OCI-M1 (cell line): ENCODE measurements around the gene WNT5B.
A peak's percentile ranks its signal among the peaks of the same experiment; 100 is the strongest.

Source experiments
- DNase-seq: peaks from one replicate; lab custom pipeline; 2025; lab: John Stamatoyannopoulos, UW

Gene WNT5B

DNA sequence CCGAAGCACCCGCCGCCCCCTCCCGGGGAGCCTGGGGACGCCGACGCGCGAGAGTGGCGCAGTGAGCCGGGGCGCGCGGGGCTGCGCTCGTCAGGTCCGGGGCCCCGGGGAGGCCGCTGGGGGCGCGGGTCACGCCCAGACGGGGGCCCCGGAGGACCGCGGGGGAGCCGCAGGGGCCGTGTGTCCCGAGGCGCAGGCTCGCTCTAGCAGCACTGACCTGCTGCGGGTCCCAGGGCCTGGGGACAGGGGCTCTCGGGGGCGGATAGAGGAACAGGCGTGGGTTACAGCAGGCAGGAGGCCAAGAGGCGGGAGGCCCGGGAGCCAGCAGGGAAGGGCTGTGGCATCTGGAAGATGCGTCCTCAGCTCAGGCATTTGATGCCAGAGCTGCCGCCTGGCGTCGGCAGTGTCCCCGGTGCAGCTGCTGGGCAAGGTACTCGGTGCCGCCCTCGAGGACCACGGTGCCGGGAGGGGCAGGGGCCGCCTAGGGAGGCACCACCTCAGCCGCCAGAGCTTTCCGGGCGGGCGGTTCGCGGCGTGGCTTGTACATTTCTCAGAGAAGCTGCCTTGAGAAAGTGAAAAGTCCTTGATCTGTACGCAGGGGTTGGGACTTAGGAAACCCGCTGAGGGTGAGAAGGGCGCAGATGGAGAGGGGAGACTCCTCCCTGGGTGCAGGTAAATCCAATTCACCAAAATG, 1.2 kb downstream of the WNT5B start:
- no peak for DNase-seq

DNA sequence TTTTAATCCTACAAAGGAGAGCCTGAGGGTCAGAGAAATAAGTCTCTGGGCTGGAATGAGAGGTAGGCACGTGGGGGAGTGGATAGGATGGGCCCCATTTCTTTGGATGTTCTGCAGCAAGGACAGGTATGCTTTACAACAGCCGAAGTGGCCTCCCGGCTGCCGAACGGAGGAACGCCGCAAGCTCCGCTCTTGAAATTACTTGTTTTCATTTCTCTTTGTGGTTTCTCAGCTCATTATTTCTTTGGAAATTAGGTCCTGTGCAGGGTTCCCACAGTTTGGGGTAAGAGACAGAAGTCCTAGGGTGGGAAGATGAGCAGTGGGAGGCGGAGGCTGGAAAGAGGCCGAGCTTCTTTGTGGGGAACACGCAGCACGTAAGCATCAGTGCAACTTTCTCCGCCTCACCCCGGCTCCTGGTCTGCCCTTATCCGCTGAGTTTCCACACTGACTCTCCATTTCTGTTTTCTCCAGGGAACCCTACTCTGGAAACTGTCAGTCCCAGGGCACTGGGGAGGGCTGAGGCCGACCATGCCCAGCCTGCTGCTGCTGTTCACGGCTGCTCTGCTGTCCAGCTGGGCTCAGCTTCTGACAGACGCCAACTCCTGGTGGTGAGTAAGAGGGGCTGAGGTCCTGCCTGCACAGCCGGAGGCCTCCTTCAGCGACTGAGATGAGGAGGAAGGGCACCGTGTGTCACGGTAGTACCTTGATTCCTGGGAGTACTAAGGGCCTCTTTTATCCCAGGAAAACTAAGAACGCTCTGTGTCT, 2.0 kb downstream of the WNT5B start:
- DNase-seq, result no peak

DNA sequence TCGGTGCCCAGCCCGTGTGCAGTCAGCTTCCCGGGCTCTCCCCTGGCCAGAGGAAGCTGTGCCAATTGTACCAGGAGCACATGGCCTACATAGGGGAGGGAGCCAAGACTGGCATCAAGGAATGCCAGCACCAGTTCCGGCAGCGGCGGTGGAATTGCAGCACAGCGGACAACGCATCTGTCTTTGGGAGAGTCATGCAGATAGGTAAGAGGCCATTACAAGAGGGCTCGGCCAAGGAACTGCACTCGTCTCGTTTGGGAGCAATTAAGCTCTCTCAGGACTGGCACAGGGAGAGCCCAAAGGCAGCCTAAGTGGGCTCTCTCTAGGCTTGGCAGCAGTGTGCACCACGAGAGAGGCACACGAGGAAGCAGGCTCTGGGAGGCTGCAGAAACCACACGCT, 3.7 kb downstream of the WNT5B start:
- no peak for DNase-seq

DNA sequence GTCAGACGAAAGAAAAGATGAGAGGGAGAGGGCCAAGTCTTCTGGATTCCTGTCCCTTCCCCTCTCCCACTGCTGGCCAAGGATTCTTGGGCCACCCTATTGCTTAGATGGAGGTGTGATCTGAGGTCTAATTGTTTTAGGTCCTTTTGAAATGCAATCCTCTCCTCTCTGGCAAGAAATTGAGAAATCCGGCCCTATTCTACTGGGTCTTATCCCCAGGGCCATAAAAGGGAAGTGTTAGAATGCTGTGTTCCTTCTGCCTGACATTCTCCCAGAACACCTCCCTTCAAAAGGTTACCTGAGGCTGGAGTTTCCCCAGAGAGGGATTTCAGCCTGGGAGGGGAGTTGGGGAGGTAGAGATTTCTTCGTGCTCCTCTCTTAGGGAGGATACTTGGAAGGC, 4.4 kb downstream of the WNT5B start:
- no peak for DNase-seq

DNA sequence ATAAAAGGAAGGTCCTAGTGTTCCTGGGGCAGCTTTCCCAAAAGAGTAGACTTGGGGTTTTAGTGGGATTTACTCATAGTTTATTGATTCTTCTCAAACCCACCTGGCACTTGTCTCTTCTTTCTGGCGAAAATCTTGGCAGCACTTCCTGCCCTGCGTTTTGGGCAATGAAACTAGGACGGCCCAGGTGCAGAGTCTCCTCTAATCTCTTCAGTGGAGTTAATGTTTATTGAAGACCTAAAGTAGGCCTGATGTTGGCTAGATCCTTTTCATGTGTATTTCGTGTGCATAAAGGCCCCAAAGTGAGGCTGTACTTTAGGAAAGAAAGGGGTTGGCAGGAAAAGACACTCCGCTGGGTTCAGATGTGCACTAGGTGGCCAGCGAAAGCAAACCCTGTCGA, 5.1 kb downstream of the WNT5B start:
- DNase-seq, result no peak

DNA sequence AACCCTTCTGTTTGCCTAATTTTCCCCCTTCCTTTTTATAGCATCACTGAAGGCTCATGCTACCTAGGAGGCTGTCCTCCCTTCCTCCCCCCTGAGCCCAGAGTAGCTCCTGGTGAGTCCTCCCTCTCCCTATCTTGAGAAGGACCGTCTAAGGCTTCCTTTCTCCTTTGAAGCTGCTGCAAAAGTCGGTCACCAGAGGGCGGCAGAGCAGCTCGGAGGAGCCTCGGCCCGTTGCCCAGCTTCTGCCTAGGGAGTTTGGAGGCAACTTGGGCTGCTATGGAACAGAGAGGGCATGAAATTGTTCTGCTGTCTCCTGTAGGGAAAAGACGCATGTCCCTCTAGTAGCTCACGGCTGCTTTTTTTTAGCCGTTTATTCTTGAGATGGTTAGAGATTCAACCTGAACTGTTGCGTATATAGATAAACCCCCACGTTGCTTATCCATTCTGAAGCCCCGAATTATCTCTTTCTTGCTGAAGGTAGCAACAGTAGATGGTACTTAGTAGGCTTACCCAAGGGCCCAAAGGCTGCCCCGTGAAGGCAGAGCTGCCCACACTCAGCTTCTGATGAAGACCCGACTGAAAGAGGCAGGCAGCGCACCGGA, 5.7 kb downstream of the WNT5B start:
- peak; percentile 72 for DNase-seq

DNA sequence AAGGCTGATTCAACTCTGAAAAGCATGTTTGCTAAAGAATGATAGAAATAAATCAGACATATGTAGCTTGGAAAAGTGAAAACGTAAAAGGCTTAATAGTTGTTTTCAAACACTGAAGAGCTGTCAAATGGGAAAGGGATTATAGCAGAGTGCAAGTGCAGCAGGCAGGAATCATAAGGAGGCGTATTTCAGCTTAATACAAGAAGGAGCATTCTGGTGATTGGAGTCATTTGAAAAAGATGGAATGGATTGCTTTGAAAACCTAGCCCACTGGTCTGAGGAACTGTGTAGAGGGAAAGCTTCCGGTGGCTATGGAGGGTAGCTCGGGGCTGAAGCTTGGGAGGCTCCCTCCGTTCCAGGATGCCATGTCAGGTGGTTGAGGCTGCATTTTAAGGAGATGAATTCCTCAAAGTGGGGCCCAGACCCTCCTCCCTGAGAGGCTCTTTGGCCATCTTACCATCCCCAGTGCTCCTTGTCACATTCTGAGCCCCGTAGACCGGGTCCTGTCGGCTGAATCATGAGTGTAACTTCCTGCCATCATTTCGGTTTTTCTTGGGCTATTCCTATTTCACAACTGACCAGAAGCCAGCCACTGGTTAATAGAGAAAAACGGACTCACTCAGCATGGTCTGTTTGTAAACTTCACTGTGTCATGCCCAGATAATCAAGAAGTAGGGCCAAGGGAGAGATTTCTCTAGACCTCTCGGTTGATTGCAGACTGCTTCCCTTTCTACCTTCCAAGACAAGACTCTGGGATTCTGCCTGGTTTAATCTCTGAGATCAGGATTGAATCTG, 6.5 kb downstream of the WNT5B start:
- no peak for DNase-seq

DNA sequence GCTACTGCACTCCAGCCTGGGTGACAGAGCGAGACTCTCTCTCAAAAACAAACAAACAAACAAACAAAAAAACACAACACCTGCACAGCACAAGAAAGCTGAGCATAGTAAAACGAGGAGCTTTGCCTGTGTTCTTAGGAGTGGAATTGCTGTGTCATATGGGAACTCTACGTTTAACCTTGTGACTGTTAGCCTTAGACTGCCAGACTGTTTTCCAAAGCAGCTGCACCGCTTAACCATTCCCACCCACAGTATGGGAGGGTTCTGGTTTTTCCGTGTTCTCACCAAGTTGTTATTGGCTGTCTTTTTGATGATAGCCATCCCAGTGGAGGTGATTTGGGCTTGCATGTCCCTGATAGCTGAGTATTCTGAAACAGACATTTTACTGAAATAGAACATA, 9.2 kb downstream of the WNT5B start:
- no peak for DNase-seq

DNA sequence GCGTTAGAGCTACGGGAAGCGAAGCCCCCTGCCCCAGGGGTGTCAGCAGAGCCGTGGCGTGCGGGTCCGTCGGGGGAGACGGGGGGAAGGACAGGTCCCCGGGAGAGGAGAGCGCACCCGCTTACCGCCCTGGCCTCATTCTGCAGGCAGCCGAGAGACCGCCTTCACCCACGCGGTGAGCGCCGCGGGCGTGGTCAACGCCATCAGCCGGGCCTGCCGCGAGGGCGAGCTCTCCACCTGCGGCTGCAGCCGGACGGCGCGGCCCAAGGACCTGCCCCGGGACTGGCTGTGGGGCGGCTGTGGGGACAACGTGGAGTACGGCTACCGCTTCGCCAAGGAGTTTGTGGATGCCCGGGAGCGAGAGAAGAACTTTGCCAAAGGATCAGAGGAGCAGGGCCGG, 10.5 kb downstream of the WNT5B start:
- DNase-seq, result no peak

DNA sequence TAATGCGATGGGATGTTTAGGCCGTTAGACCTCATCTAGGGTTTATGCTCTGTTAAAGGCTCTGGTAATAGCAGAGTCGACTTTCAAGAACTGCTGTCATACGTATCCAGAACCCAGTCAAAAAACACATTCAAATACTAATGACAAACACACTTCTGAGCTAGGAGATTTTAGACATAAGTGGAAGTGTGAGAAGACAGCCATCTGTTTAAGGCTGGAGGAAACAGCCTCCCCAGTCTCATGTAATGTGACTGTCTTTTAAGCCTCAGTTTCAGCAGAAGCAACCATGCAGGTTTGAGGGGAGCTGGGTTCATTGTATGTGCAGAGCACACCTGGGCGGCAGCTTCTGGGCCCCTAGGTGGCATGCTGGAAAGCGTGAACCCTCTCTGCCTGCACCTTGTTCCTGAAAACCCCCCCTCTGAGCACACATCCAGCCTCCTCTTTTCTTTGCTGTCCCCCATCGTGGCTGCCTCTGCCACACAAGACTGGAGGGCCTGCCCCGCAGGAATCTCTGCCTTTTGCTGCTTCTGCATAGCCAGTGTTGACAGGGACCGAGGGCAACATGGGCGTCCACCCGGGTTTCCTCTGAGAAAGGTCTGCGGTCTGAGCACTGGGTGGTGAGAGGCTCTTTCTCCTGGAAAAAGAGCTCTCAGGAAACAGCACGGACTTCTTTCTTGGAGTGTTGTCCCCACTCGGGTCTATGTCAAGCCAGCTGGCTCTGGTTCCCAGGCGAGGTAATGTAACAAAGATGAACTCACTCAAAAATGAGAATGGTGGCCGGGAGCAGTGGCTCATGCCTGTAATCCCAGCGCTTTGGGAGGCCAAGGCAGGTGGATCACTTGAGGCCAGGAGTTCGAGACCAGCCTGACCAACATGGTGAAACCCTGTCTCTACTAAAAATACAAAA, 11.6 kb downstream of the WNT5B start:
- DNase-seq, result no peak

DNA sequence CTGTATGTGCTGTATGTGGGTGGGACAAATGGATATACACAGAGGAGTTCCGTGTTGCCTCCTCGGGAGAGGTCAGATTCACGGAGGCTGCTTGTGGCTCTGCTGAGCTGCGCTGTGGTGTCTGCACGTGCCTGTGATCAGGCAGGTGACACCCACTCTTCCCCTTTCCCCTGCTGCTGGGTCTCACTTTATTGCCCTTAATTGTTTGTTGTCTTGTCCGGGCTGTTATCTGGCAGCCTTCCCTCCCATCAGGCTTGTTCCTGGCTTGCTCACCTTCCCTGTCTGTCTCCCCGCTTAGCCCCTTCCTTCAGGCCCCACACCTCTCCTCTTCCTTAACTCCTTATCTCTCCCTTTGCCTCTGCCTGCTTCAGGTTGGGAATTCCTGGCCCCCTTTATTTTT, 13.5 kb downstream of the WNT5B start:
- DNase-seq, result no peak

DNA sequence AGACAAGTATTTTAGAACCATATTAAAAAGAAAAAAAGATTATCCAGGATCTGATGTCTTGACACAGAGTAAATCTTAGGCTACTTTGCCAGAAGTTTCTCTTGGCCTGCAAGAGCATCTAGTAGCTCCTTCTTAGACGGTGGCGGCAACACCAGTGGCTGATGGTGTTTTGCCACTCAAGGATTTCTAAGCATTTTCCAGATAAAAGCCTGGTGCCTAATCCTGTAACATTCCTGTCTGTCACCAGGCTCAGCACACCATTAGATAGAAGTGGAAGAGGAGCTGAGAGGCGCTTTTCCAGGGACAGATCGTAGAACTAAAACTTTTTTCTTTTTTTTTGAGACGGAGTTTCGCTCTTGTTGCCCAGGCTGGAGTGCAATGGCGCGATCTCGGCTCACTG, 14.0 kb downstream of the WNT5B start:
- no peak for DNase-seq

DNA sequence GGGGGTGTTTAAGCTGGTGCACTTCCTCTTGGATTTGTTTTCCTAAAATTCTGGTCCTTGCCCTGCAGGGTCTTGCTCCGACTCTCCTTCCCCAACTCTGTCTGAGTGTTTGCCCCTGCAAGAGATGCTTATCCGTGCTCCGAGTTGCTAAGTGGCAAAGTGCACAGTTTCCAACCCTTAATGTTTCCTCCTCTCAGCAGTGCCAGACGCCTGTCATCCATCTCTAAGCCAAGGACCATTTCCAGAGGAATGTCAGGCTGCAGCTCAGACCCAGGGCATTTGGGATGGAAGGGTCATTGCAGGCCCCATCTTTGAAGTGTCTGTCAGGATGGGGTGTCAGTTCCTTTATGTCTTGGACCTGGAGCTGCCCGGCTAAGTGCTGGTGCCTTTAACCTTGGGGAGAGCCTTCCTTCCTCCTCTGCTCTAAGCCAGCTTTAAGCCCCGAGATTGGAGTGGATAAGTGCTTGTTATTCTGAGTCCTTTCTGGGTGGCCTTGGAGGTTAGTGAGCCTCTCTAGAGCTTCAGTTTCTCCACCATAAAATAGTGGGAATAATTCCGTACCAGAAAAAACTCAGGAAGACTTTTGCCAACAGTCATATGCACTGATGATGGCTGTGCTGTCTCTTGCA, 15.0 kb downstream of the WNT5B start:
- DNase-seq, result no peak

DNA sequence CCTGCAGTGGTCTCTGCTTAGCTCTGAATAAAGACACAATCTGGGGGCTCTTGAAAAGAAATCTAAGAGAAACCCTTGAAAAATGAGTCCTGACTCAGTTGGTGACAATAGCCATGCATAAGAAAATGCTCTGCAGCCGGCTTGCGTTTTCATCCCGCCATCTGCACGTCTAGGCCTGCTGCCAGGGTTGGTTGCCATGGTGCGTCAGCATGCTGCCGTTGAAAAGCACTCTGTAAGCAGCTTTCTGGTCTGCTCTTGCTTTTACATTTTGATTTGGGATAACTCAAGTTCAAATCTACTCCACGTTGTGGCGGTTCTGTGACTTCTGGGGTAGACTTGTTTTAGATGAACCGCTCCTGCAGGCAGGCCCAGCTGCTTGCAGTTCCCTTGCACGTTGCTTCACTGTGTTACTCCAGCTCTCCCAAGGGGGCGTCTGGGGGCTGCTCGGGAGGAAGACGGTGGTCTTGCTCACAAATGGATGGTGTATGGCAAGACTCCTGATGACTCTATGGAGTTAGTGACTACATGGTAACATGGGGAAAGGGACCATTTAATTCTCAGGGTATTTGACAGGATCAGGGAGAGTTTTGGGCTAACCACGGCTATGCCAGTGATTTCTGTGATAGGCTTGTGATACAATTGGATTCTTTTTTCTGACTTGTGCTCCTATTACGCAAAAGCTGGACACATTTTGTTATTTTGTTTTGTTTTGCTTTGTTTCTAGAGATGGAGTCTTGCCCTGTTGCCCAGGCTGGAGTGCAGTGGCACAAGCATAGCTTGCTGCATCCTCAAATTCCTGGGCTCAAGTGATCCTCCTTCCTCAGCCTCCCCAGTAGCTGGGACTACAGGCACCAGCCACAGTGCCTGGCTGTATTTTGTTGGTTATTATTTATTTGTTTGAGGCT, 15.8 kb downstream of the WNT5B start:
- DNase-seq, result no peak

DNA sequence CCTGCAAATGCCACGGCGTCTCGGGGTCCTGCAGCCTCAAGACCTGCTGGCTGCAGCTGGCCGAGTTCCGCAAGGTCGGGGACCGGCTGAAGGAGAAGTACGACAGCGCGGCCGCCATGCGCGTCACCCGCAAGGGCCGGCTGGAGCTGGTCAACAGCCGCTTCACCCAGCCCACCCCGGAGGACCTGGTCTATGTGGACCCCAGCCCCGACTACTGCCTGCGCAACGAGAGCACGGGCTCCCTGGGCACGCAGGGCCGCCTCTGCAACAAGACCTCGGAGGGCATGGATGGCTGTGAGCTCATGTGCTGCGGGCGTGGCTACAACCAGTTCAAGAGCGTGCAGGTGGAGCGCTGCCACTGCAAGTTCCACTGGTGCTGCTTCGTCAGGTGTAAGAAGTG, 16.8 kb downstream of the WNT5B start:
- no peak for DNase-seq

DNA sequence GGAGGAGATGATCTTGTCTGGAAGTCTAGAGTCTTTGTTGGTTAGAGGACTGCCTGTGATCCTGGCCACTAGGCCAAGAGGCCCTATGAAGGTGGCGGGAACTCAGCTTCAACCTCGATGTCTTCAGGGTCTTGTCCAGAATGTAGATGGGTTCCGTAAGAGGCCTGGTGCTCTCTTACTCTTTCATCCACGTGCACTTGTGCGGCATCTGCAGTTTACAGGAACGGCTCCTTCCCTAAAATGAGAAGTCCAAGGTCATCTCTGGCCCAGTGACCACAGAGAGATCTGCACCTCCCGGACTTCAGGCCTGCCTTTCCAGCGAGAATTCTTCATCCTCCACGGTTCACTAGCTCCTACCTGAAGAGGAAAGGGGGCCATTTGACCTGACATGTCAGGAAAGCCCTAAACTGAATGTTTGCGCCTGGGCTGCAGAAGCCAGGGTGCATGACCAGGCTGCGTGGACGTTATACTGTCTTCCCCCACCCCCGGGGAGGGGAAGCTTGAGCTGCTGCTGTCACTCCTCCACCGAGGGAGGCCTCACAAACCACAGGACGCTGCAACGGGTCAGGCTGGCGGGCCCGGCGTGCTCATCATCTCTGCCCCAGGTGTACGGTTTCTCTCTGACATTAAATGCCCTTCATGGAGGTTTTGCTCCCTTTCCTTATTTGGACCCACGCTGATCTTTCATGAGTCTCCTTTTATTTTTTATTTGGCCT, 17.7 kb downstream of the WNT5B start:
- no peak for DNase-seq

DNA sequence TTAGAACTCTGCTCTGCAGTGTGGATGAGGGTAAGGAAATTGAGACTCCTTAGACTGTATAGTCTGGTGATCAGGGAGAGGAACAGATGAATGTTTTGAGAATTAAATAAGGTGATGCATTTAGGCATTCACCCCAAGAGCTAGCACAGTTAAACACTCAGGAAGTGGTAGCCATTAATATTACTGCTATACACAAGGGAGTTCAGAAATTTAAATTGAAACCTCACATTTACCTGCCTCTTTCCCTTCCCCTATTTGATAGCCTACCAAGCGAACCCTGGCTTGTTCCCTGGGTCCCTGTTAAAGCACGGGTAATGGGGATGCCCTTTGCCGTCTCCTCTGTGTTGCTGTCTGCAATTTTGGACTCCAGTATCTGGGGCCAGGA, 18.2 kb downstream of the WNT5B start:
- DNase-seq, result no peak

DNA sequence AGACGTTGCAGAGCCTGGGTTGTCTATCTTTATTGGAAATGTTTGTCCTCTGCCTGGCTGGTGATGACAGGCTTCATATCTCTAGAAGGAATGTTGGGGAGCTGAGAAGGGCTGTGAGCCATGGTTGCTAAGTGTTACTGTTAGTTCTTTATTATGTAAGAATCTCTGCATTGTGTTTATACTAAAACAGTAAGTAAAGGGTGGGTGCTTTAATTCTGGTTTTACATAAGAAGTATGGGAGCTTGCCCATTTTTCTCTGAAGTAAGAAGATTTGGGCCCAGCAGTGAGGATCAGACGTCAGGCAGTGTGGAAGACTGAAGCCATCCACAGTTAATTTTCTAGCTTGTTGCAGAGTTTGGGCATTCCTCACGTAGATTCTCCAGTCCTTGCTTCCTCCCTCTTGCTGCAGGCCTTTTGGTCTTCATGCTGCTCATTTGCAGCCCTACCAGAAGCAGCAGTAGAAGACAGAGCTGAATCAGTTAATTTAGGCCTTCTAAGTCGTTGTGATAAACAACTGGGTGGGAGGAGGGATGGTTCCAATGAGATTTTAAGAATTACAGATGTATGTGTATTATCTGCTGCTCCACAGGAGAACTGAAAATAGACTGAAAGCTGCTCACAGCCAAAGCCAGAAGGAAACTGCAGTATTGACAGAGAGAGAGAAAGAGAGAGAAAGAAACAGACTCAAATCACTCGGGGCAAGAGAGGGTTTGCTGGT, 21.4 kb downstream of the WNT5B start:
- DNase-seq, result peak; percentile 20

DNA sequence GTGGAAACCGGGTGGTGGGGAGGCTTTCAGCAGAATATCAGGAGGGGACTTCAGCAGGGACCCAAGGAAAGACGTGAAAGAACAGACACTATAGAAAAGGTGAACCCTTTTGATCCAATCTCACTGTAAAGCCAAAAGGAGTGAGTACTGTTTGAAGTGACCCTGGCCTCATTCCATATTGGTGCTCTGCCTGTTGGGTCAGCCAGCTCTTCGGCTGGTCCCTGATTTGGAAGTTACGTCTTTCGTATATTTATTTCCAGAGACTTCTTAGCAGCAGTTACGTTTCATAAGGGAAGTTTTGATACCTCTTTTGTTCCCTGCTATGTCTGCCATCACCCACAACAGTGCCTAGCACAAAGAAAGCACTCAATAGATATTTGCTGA, 21.9 kb downstream of the WNT5B start:
- DNase-seq, result no peak
